ENCODE measurements around the gene AARS1.
"Not testable (repeated sequence)": the region's sequence is repeated elsewhere in the genome, so short reads cannot be mapped to it uniquely, and the experiment has no call there.

The AARS1 gene

GRCh38 chr16:70271696-70272095, 17.6 kb downstream of the AARS1 start:
- DNase-seq (ENCODE audit: low spot score), result no peak

- no peak for DNase-seq (ENCODE audit: low spot score)
Measured at GRCh38 chr16:70270176-70270575, 19.1 kb downstream of the AARS1 start.

GRCh38 chr16:70269471-70269870, 19.8 kb downstream of the AARS1 start:
- DNase-seq (ENCODE audit: low spot score), result no peak

- DNase-seq (ENCODE audit: low spot score), result not testable (repeated sequence)
Measured at GRCh38 chr16:70267922-70268321, 21.4 kb downstream of the AARS1 start.

- DNase-seq (ENCODE audit: low spot score), result no peak
Measured at GRCh38 chr16:70267516-70267915, 21.8 kb downstream of the AARS1 start.

GRCh38 chr16:70259903-70260302, 29.4 kb downstream of the AARS1 start:
- DNase-seq (ENCODE audit: low spot score), result not testable (repeated sequence)

GRCh38 chr16:70258946-70259345, 30.4 kb downstream of the AARS1 start:
- DNase-seq (ENCODE audit: low spot score), result no peak

GRCh38 chr16:70258065-70258464, 31.2 kb downstream of the AARS1 start:
- DNase-seq (ENCODE audit: low spot score), result no peak

GRCh38 chr16:70257391-70257790, 31.9 kb downstream of the AARS1 start:
- no peak for DNase-seq (ENCODE audit: low spot score)

GRCh38 chr16:70255574-70255973, 33.7 kb downstream of the AARS1 start:
- DNase-seq (ENCODE audit: low spot score), result no peak

- DNase-seq (ENCODE audit: low spot score), result no peak
Measured at GRCh38 chr16:70254965-70255286, 34.4 kb downstream of the AARS1 start.

- no peak for DNase-seq (ENCODE audit: low spot score)
Measured at GRCh38 chr16:70254180-70254964, 34.9 kb downstream of the AARS1 start.

GRCh38 chr16:70253291-70254106, 35.8 kb downstream of the AARS1 start:
- DNase-seq (ENCODE audit: low spot score), result peak; percentile 17

- no peak for DNase-seq (ENCODE audit: low spot score)
Measured at GRCh38 chr16:70252355-70252988, 36.8 kb downstream of the AARS1 start.

- DNase-seq (ENCODE audit: low spot score), result peak; percentile 79
Measured at GRCh38 chr16:70251629-70252354, 37.5 kb downstream of the AARS1 start, which contains the start of gene EXOSC6. Gene EXOSC6 (minus strand): TSS chr16:70251940. CDS start chr16:70251900, 40 bp downstream.

- no peak for DNase-seq (ENCODE audit: low spot score)
Measured at GRCh38 chr16:70250748-70251628, 38.3 kb downstream of the AARS1 start.

- not testable (repeated sequence) for DNase-seq (ENCODE audit: low spot score)
Measured at GRCh38 chr16:70249697-70250096, 39.6 kb downstream of the AARS1 start.

- not testable (repeated sequence) for DNase-seq (ENCODE audit: low spot score)
Measured at GRCh38 chr16:70238773-70239172, 50.5 kb downstream of the AARS1 start.

GRCh38 chr16:70231831-70232230, 57.5 kb downstream of the AARS1 start:
- DNase-seq (ENCODE audit: low spot score), result not testable (repeated sequence)

- DNase-seq (ENCODE audit: low spot score), result not testable (repeated sequence)
Measured at GRCh38 chr16:70226024-70226423, 63.3 kb downstream of the AARS1 start.

GRCh38 chr16:70225430-70225829, 63.9 kb downstream of the AARS1 start:
- DNase-seq (ENCODE audit: low spot score), result not testable (repeated sequence)

All from COLO829 (cell line).